Measurements from ENCODE around the gene ITPK1. TPM values are rescaled to one million over a fixed set of nuclear protein-coding genes. Genes with fewer than 3 reads are reported as not detected.

ITPK1 gene
- total RNA-seq, 1 experiment from 2014 or later = 38.5 TPM

DNA sequence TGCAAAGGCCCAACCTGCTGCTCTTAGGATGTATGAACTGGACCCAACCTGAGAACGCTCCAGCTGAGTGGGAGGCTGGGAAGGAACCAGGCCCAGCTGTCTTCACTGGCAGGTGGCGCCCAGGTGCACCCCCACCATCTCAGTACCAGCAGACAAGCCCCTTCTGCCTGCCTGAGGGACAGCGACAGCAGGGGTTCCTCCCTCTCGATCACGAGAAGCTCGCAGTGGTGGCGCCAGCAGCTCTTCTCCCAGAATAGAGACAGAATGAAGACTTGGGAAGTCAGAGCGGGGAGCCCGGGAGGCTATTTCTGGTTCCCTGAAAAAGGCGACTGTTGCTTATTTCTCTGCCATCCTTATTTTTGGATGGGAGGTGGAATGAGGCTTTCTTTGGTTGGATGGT lies 146.3 kb downstream of the ITPK1 start:
- intact Hi-C loops (cut with micrococcal nuclease; ENCODE audit: unreplicated experiment) = no loop called here
- ChIA-PET POLR2A (ENCODE audit: low non-redundant PET) (no interaction called here), CTCF (no interaction called here)
- Histone ChIP-seq H3K27me3 (replicated peaks; ENCODE audit: insufficient read depth, low read depth, low read length, poor library complexity) (no peaks in the 10 kb centered on the region), H3K9me3 (ENCODE audit: low read depth, low read length, poor library complexity, severe bottlenecking) (no peaks in the 10 kb centered on the region), H3K4me1 (ENCODE audit: insufficient read depth, low read length, poor library complexity, severe bottlenecking) (no peaks in the 10 kb centered on the region), H3K4me3 (ENCODE audit: low read depth, low read length, poor library complexity, severe bottlenecking) (no peak overlapping the region), H3K36me3 (ENCODE audit: insufficient read depth, low read length, poor library complexity, severe bottlenecking) (no peaks in the 10 kb centered on the region), H3K27ac (ENCODE audit: low read depth, low read length, poor library complexity, severe bottlenecking) (no peak overlapping the region)
- no peak for DNase-seq (ENCODE audit: low spot score)
- BruUV-seq (replicated peaks) = no TSS peak
- TF ChIP-seq EZH2 (IDR thresholded peaks at IDR 0.05; ENCODE audit: borderline replicate concordance, low read depth, low read length, poor library complexity, severe bottlenecking) = no peak
- TF ChIP-seq, protein P1, sequence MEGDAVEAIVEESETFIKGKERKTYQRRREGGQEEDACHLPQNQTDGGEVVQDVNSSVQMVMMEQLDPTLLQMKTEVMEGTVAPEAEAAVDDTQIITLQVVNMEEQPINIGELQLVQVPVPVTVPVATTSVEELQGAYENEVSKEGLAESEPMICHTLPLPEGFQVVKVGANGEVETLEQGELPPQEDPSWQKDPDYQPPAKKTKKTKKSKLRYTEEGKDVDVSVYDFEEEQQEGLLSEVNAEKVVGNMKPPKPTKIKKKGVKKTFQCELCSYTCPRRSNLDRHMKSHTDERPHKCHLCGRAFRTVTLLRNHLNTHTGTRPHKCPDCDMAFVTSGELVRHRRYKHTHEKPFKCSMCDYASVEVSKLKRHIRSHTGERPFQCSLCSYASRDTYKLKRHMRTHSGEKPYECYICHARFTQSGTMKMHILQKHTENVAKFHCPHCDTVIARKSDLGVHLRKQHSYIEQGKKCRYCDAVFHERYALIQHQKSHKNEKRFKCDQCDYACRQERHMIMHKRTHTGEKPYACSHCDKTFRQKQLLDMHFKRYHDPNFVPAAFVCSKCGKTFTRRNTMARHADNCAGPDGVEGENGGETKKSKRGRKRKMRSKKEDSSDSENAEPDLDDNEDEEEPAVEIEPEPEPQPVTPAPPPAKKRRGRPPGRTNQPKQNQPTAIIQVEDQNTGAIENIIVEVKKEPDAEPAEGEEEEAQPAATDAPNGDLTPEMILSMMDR (conservative IDR thresholded peaks at IDR 0.05; ENCODE audit: low read depth, low read length) = no peak

DNA sequence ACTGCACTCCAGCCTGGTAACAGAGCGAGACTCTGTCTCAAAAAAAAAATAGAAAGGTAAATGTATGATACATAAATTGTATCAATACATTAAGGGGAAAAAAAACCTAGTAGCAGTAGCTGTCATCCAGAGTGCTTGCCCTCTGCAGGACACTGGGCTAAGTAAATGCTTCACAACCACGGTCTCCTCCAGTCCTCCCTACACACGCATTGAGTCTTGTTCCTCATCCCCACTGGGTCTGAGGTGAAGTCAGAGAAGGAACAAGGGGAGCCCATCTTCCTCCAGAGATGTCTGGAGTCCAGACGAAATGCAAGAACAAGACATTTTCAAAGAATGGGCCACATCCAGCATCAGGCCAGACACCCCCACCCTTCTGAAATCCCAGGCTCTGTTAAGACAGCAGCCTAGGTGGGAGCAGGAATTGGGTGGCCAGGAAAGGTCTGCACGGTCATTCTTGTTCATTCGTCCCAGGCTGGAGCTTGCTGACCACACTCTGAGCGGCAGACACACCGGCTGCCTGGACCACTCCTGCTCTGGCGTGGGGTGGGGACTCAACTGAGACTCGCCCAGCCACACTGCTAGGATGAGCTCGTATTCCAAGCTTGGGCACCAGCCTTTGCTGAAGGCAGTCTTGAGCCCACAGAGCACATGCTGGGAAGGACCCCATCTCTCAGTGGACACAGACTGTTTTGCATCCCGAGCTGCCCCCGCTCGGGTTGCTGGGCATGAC lies 147.3 kb downstream of the ITPK1 start:
- Histone ChIP-seq H3K4me1 (ENCODE audit: insufficient read depth, low read length, poor library complexity, severe bottlenecking) (no peaks in the 10 kb centered on the region), H3K9me3 (ENCODE audit: low read depth, low read length, poor library complexity, severe bottlenecking) (no peaks in the 10 kb centered on the region), H3K4me3 (ENCODE audit: low read depth, low read length, poor library complexity, severe bottlenecking) (no peak overlapping the region), H3K27ac (ENCODE audit: low read depth, low read length, poor library complexity, severe bottlenecking) (no peak overlapping the region), H3K27me3 (replicated peaks; ENCODE audit: insufficient read depth, low read depth, low read length, poor library complexity) (no peaks in the 10 kb centered on the region), H3K36me3 (ENCODE audit: insufficient read depth, low read length, poor library complexity, severe bottlenecking) (no peaks in the 10 kb centered on the region)
- no TSS peak for BruUV-seq (replicated peaks)
- no peak for TF ChIP-seq EZH2 (IDR thresholded peaks at IDR 0.05; ENCODE audit: borderline replicate concordance, low read depth, low read length, poor library complexity, severe bottlenecking)
- TF ChIP-seq, protein P1 (conservative IDR thresholded peaks at IDR 0.05; ENCODE audit: low read depth, low read length) = no peak
- CTCF ChIA-PET = interaction anchor here (0.5 to 0.6 kb wide), 2 partner anchors 172 to 914 kb away, joined by 4 read pairs; no protein-coding TSS in a partner anchor
- intact Hi-C loops (cut with micrococcal nuclease; ENCODE audit: unreplicated experiment) = no loop called here
- no peak for DNase-seq (ENCODE audit: low spot score)
- POLR2A ChIA-PET (ENCODE audit: low non-redundant PET) = no interaction called here

DNA sequence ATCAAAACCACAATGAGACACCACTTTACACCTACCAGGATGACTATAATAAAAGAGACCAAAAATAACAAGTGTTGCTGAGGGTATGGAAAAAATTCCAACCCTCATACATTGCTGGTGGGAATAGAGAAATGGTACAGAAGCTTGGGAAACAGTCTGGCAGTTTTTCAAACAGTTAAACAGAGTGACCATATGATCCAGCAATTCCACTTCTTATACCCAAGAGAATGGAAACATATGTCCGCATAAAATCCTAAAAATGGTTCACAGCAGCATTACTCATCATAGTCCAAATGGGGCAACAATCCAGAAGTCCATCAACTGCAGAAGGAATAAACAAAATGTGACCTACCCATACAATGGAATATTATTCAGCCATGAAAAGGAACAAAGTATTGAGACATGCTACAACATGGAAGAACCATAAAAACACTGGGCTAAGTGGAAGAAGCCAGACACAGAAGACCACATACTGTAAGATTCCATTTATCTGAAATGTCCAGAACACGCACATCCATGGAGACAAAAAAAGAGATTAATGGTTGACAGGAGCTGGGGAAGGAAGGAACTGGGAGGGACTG lies 148.3 kb downstream of the ITPK1 start:
- no peak overlapping the region for H3K4me3 ChIP-seq (ENCODE audit: low read depth, low read length, poor library complexity, severe bottlenecking)
- no peak overlapping the region for H3K27ac ChIP-seq (ENCODE audit: low read depth, low read length, poor library complexity, severe bottlenecking)
- no peaks in the 10 kb centered on the region for H3K36me3 ChIP-seq (ENCODE audit: insufficient read depth, low read length, poor library complexity, severe bottlenecking)
- no peak for DNase-seq (ENCODE audit: low spot score)
- H3K9me3 ChIP-seq (ENCODE audit: low read depth, low read length, poor library complexity, severe bottlenecking) = no peaks in the 10 kb centered on the region
- no peaks in the 10 kb centered on the region for H3K27me3 ChIP-seq (replicated peaks; ENCODE audit: insufficient read depth, low read depth, low read length, poor library complexity)
- BruUV-seq (replicated peaks) = no TSS peak
- H3K4me1 ChIP-seq (ENCODE audit: insufficient read depth, low read length, poor library complexity, severe bottlenecking) = no peaks in the 10 kb centered on the region
- TF ChIP-seq, protein P1 (conservative IDR thresholded peaks at IDR 0.05; ENCODE audit: low read depth, low read length) = no peak
- TF ChIP-seq EZH2 (IDR thresholded peaks at IDR 0.05; ENCODE audit: borderline replicate concordance, low read depth, low read length, poor library complexity, severe bottlenecking) = no peak
- CTCF ChIA-PET = no interaction called here
- POLR2A ChIA-PET (ENCODE audit: low non-redundant PET) = no interaction called here
- intact Hi-C loops (cut with micrococcal nuclease; ENCODE audit: unreplicated experiment) = no loop called here

Measured in A673 (cell line).